Activated naive CD4-positive, alpha-beta T cell (primary cell): ENCODE results near the gene FAM227B.
"Not testable (repeated sequence)": the region's sequence is repeated elsewhere in the genome, so short reads cannot be mapped to it uniquely, and the experiment has no call there.

Experiments
- DNase-seq, 4 experiments: peaks; one replicate each; lab custom pipeline; 2025; lab: John Stamatoyannopoulos, UW

Gene FAM227B

DNA sequence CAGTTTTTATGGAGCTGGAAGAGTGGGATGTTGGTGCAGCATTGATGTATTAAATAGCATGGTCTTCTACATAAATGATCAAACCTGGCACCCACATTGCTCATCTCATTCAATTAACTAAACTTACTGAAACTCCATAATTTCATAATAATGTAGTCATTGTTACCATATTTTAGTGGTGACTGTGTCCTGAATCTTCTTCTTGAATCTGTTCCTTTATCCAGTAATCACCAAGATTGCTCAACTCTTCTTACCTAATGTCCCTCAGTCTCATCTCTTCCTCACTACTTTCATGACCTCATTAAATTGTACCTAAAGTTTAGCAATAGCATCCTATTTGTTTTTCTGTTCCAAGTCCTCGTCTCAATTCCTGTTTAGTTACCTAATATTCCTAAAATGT, 127.8 kb downstream of the FAM227B start:
- DNase-seq: no peak

DNA sequence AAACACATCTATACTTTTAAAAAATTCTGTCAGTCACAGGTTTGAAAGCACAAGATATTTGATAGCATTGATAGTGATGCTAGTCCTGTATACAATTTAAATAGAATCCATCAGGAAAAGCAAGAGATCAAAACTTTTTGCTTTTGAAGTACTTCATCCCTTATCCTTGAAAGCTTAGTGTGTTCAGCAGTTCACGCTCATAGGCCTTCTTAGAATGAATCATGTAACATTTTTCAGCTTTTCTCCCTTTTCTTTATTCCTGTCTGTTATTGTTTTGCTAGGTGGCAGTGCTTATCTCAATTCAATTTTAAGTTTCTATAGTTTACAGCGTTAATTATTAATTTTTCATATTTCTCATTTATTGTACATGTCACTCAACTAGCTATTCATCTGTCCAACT, 128.5 kb downstream of the FAM227B start:
- no peak for DNase-seq

DNA sequence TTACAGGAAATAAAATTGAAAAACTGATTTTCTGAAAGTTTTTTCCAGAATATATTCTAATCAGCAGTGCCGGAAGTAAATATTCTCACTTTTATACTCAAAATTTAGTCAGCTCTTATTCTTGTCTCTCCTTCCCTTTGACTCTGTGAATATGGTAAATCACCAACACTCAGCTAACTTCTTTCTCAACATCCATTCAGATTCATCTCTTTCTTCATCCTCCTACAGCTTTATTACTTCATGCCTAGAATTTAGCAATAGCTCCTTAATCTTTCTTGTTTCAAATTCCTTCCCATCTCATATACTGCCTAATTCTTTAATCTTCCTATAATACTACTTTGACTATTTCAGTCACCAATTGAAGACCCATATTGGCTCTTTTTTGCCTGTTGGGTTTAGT, 129.7 kb downstream of the FAM227B start:
- DNase-seq: no peak

DNA sequence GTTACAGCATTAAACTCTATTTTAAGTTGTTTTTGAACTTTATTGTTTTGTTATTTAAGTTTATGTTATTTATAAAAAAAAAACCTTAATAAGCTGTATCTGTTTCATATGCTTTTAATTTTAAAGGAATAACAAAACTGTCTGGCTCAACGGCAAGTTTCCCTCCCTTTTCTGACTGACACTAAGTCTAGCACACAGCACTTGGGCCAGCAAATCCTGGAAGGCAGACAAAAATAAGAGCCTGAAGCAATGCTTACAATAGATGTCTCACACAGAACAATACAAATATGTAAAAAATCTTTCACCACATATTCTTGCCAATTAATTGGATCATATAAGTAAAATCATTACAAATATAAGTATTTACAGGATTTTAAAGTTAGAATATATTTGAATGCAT, 135.2 kb downstream of the FAM227B start:
- not testable (repeated sequence) for DNase-seq

DNA sequence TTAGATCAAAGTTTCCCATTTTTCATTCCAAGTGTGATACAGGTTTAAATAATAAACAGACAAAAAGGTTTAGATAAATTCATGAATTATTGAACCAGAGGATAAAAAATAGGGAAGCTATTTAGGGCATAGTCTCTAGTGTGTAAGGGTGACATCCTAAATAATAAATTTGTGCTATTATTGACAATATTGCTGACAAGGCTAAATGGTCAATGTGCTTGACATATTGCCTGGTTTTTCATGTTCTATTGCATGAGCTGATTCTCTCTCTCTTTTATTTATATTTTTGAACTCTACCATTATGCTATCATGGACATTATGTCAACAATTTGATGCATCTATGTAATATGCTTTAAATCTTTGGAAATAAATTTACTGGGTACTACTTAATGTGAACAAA, 141.6 kb downstream of the FAM227B start:
- DNase-seq: not testable (repeated sequence)

DNA sequence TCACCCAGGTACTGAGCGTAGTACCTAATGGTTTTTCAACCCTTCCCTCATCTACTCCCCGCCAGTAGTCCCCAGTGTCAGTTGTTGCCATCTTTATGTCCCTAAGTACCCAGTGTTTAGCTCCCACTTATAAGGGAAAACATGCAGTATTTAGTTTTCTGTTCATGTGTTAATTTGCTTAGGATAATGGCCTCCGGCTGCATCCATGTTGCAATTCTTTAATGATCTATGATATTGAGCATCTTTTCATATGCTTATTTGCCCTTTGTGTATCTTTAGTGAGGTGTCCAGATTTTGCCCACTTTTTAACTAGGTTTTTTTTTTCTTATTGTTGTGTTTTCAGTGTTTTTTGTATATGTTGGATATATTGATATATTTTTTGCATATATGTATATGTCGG, 142.6 kb downstream of the FAM227B start:
- not testable (repeated sequence) for DNase-seq

DNA sequence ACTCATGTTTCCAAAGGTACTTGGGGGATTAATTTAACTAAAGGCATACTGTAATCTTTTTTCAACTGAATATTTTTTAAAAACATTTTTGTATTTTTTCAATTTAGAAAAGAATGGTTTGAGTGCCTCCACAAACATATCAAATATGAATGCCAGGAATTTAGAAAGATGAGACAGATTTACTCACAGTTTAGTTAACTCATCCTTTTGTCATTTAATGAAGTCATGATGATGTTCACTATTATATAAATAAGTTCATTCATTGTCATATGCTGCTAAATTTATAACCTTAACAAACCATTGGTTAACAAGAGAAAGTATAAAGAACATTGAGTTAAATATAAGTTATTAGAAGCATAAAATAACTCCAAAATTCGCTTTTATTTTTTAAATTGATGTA, 147.6 kb downstream of the FAM227B start:
- no peak for DNase-seq

DNA sequence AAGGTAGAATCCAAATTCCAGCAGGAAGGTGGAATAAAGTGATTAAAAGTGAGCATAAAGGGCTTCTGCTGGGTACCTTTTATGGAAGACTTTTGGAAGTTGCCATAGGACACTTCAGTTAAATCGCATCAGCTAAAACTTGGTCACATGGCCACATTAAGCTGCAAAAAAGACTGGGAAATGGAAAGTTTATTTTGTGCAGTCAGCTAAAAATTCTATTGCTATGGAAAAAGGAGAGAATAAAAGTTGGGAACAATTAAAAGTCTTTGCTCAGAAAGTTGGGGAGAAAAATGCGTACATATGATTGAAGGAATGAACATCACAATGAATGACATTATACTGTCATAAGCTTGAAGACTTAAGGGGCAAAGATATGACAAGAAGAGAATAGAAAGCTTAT, 148.3 kb downstream of the FAM227B start:
- DNase-seq: no peak

DNA sequence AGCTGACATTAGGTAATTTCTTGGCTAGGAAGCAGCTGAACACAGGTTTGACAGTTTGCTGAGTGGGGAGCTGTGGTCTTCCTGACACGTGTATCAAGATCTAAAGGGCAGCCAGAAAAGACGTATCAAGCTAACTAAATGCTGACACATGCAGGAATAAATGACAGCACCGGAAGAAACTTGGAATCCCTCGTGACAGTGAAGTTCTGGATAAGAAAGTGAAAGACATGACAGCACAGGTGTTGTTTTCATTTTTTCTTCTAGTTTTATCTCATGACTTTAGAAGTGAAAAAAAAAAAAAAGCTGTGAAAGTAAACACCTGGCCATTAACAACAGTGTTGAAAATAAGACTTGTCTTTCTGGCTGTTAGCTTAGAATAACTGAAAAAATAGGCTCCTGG, 148.9 kb downstream of the FAM227B start:
- no peak for DNase-seq

DNA sequence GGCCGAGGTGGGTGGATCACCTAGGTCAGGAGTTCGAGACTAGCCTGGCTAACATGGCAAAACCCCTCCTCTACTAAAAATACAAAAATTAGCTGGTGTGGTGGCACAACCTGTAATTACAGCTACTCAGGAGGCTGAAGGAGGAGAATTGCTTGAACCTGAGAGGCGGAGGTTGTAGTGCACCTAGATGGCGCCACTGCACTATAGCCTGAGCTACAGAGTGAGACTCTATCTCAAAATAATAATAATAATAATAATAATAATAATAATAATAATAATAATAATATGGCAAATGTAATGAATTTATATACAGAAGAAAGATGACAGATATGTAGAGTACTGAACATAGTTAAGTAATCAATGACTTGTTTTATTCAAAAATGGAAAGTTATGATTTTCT, 149.4 kb downstream of the FAM227B start:
- not testable (repeated sequence) for DNase-seq

DNA sequence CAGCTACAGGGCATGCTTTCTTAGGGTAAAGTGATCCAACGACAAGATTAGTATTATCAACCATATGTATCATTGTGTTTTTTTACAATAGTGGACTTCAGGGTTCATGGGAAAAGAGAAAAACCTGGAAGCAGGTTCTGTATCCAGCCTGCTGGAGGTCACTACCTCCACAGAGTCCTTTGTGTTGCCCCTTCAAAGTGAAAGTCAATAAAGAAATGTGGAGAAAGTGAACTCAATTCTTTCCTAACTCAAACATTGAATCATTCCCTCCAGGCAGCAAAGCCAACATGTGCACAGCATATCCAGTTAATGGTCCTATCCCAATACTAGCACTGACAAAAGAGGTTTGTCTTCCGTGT, 152.2 kb downstream of the FAM227B start:
- DNase-seq: no peak

DNA sequence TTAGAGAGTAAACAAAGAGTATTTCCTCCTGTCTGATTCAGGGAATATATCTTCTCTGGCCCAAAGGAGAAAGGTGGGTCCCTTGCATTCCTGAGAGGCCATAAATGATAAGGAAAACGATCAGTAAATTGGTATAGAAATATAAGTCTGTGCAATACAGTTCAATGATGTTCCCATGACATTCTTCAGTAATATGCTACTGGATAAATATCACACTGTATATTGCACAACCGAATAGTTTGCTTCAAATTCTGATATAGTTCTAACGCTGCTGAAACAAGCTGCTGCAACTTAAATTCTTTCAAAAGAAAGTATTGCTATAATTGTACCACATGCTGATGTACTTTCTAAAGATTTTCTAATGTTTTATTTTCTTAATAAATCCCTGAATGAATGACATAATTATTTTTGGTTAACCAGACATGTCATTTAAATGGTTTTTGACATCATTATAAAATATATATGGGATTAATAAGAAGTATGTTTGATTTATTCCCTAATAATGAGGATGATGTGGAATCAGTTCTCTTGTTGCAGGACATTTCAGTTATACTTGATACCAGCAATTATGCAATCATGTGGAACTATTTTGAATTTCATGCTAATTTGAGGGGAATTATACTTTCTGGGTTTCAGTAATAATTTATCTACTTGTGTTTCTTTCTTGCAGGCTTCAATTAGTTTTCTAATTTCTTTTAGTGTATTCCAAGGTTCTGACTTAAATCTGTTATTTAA, 152.7 kb downstream of the FAM227B start:
- DNase-seq: no peak

DNA sequence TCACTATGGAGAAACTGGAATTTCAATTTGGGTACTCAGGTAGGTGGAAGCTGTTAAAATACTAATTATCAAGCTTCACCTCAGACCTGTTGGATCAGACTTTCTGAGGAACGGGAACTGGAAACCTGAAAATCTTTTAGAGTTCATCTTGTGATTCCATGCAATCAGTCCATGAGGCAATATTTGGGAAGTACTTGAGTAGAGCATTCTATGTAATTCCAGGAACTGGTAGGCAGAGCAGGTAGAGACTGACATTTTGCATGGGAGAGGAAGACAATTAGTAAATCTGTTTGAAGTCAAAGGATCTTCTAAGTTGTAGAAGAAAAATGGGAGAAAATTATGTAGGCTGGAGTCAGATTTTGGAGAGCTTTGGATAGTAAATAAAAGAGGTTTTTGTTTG, 154.5 kb downstream of the FAM227B start:
- no peak for DNase-seq

DNA sequence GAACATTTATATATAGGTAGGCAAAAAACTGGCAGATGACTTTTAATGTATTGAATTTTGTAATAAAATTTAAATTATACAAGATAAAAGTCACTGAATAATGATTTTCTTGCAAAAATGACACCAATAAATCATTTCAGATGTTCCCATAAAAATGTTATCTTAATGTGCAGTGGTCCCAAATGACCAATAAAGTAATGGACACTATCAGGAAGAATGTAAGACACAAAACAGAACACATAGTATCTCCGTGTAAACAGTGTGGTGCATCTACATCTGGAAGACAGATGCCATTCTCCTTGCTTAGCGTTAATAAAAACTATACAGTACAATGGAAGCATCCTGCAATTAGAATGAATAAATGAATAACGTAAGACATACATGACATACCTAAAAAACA, 156.1 kb downstream of the FAM227B start:
- DNase-seq: no peak

DNA sequence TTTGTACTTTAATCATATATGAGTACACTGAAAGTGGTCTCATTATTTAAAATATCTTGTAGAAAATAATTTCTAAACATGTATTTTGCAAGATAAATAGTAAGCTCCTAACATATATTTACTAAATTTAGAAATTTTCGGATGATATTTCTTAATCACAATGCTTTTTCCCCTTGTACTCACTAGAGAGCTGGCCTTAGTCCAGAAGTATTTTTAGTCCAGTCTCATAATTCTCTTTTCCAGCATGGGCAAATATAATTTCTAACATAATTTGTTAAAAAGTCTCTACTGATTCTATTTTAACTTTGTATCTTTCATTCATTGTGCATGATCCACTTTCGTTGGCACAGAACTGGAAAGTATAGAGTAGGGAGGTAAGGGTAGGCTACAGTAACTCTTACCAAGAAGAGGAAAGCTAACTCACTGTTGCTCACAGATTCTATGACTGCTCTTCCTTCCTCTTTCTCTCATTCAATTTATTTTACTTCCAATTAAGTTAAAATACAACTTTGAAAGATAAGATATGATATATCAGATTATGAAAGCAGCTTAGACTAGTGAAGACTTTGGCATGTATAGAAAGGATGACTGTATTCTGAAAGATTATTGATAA, 158.3 kb downstream of the FAM227B start:
- no peak for DNase-seq

DNA sequence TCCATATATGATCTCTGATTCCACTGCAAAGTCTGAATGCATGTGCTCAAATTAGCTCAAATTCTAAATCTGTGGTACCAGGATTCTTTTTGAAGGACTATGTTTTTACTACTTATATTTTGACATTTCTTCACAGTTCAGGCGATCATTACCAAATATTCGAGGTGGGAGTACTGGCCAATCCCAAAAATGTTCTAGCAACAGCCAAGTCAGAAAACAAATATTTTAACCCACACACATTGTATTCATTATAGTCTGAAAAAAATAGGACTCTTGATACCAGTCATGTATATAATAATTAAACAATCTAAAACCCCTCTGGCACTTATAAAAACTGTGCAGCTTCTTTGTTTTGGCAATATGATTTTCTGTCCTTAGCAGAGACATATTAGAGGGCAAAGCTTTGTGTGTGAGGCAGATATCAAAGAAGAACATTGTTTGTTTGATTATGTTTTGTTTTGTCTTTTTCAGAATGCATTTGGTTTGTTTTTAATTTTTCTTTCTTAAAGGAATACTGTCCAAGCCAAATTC, 160.1 kb downstream of the FAM227B start:
- no peak for DNase-seq

DNA sequence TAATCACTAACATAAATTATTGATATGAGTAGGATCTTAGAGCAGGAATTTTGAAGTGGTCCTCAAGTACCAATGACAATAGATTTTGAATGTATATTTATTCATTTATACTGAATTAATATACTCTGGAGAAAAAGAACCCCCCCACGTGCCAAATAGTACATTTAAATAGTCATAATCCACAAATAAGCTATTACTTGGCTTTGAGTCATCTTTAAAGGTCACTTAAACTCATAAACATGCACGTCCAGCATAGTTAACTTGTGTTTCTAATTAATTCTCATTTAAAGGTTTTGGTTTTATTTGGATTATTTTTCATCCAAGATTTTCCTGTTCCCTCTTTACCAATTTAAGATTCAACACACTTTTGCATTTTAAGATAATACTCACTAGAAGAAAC, 162.5 kb downstream of the FAM227B start:
- no peak for DNase-seq

DNA sequence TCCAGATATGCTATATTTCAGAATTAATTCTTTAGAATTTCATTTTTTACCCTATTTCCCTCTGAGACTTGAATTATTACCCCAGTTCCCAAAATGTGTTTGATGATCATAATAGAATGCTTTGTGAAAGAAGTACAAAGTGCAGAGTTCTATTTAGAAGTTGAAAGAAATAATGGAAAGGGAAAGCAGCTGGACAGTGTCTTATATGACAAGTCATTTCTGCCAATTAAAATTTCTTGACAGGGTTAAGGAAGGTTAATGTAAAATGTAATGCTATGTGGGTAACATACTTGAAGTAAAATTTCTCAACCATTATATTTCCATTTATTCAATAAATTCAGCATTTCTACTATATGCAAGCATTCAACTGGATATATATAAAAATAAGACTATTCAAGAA, 164.5 kb downstream of the FAM227B start:
- no peak for DNase-seq

DNA sequence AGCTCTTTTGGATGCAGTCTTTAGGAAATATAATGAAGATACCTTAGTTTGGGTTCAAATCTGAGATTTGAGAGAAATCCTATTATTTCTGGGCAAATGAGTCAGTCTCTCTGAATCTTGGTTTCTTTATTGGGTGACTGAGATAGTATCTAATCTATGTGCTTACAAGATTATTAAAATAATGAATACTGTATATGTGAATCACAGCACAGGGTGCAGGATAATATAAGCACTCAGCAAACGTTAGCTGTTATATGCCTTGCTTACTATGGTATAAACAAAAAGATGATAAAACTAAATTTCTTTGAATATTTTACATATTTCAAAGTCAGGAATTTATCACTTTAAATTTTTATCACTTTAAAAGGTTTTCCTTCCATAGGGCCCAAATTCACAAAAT, 168.0 kb downstream of the FAM227B start:
- no peak for DNase-seq

DNA sequence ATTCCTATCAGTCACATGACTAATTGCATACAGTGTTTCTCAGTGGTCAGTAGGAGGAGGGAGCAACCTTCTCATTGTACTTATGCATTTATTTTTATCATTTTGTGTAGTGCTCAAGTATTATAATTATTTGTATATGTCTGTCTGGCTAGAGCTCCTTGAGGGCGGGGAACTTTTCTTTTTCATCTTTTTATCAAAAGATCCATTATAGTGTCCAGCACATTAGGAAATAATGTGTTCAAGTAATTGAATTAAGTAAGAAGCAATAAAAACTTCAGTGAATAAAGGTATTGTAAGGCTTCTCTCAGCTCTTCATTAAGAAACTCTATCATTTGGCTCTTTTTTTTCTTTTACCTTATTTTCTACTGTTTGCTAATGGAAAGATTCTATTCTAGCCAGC, 178.8 kb downstream of the FAM227B start:
- no peak for DNase-seq

DNA sequence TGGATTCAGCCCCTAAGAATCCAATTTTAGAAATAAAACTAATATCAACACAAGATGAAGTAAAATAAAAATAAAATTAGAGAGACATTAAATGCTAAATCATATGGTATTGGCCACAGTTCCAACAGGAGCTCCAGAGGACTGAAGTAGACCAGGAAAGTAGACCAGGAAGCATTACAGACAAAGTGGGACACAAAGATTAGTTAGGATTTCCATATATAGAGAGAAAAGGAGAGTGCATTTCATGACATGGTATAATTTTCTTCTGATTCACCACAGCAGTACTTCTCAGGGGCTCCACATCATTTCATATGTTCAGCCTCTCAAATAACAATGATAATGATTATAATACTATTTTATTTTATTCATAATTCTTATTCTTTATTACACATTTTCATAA, 179.3 kb downstream of the FAM227B start:
- DNase-seq: no peak

DNA sequence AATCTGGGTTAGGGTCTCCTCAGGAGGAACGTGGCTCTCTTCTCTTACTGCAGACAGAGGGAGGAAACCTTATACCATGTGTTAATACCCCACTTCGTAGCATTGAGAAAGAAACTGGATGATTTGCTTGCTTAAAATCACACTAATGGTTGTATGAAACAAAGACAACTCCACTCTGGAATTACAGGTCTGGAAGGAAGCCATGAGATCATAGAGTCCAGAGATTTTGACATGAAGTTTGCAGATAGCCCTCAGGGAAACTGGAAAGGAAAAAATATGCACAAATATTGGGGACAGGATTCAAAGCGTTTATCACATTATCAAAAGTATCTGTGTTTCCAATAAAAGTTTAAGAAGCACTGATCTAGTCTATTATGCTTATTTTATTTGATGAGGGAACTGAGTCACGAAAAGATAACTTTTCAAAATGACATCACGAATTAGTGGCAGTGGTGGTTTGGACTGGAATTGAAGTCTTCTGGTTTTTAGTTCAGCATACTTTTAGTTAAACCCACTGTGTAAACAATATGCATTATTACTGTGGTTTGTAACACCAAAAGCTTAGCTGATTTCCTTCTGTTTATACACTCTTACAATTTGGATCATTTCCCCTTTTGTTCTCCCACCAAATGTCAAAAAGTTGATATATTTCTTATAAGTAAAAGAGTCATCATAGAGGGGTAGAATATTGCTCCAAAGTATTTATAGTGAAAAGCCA, 180.8 kb downstream of the FAM227B start:
- no peak for DNase-seq

DNA sequence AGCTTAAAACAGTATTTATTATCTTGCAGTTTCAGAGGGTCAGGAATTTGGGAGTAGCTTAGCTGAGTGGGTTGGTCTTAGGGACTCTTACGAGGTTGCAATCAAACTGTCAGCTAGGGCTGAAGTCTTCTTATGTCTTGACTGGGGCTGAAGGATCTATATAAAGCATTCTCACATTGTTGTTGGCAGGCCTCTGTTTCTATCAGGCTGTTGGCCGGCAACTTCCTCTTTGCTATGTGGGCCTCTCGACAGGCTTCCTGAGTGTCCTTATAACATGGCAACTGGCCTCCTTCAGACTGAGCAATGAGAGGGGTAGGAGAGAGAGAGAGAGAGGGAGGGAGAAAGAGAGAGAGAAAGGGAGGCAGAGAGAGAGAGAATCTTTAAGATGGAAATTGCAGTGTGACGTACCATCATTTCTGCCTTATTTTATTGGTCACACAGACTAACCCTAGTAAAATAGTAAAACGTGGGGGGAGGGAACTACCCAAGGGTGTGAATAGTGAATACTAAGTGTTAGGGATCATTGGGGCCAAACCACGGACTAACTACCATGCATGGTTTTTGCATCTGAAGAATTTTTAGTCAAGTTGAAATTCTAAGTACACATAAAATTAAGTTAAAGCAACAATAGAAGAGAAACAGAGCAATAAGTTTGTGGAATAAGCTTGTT, 181.5 kb downstream of the FAM227B start:
- DNase-seq: no peak
